ENCODE measurements around the gene PPME1. TPM values are rescaled to one million over a fixed set of nuclear protein-coding genes. Genes with fewer than 3 reads are reported as not detected.

The PPME1 gene
- total RNA-seq, 1 experiment from 2014 or later = 39.4 TPM

- TF ChIP-seq CTCF (conservative IDR thresholded peaks at IDR 0.05) = no peak
- Histone ChIP-seq H2AK5ac (ENCODE audit: insufficient read length, low read length) (no peak overlapping the region), H3K23ac (ENCODE audit: insufficient read length, low read depth, low read length) (peak overlapping the region; percentile 52), H4K8ac (replicated peaks; ENCODE audit: insufficient read length, low read depth, low read length) (no peak overlapping the region), H3T11ph (ENCODE audit: low read length) (no peak overlapping the region), H3K4me1 (ENCODE audit: insufficient read depth, low read length) (peaks cover 2% of the 10 kb centered on the region; the same call in 1 of the 2 replicates), H3K18ac (ENCODE audit: insufficient read length, low read depth, low read length) (no peak overlapping the region), H2BK5ac (ENCODE audit: insufficient read length, low read length) (no peak overlapping the region), H2AFZ (ENCODE audit: low read length) (no peak overlapping the region), H3K9me3 (ENCODE audit: control insufficient read depth, low read depth, low read length) (no peaks in the 10 kb centered on the region), H3K27ac (ENCODE audit: insufficient read length, low read depth, low read length) (no peak overlapping the region), H4K20me1 (ENCODE audit: control insufficient read depth, insufficient read depth, insufficient read length) (no peaks in the 10 kb centered on the region), H2BK15ac (ENCODE audit: low read depth, low read length) (no peak overlapping the region), H2BK20ac (ENCODE audit: low read depth, low read length, poor library complexity, severe bottlenecking) (no peak overlapping the region), H3K79me1 (ENCODE audit: insufficient read depth, low read depth, low read length, poor library complexity, severe bottlenecking) (peaks cover 5% of the 10 kb centered on the region), H4K5ac (ENCODE audit: insufficient read length, low read depth, low read length) (peak overlapping the region; percentile 1), H3K79me2 (ENCODE audit: insufficient read depth, low read length) (peaks cover 8% of the 10 kb centered on the region; the same call in 1 of the 2 replicates), H2BK120ac (ENCODE audit: low read depth, low read length, poor library complexity, severe bottlenecking) (no peak overlapping the region), H3K9ac (ENCODE audit: extremely low read depth, insufficient read length, low read length) (peak overlapping the region; percentile 80), H3K4me2 (ENCODE audit: insufficient read depth, insufficient read length, low read length) (peak overlapping the region; percentile 97), H4K91ac (ENCODE audit: insufficient read length, low read depth, low read length) (no peak overlapping the region), H3K4ac (ENCODE audit: low read depth, low read length) (no peak overlapping the region), H3K23me2 (ENCODE audit: insufficient read length, low read depth, low read length, poor library complexity, severe bottlenecking) (peaks cover 19% of the 10 kb centered on the region), H2BK12ac (ENCODE audit: insufficient read length, low read depth, low read length) (no peak overlapping the region), H3K14ac (ENCODE audit: insufficient read depth, low read length) (peak overlapping the region; percentile 53; the same call in 1 of the 2 replicates), H3K56ac (ENCODE audit: insufficient read length, low read depth, low read length) (no peak overlapping the region), H3K27me3 (ENCODE audit: insufficient read depth, low read length) (no peaks in the 10 kb centered on the region)
- Mint-ChIP-seq H3K27me3 (ENCODE audit: low read depth) (no peaks in the 10 kb centered on the region), H3K36me3 (ENCODE audit: insufficient read depth in 1 of 3, low read depth in 3 of 3) (peaks cover 3 to 15% (median 13%) of the 10 kb centered on the region in 3 experiments; a peak in 6 of 7 replicates), H3K4me1 (peaks cover 3% of the 10 kb centered on the region in 2 experiments), H3K27ac (no peak overlapping the region), H3K4me3 (no peak overlapping the region), H3K9me3 (no peaks in the 10 kb centered on the region)
- DNase-seq = no peak
- no CpG with 5 or more reads among the region's 5 CpGs for WGBS (ENCODE audit: extremely low coverage, insufficient read length, low lambda C conversion rate)
Measured at GRCh38 chr11:74171630-74171968, 510 bp downstream of the PPME1 start.
